ENCODE measurements around the gene SV2C.

SV2C gene

GRCh38 chr5:76194340-76194739, 111.2 kb downstream of the SV2C start:
- Mint-ChIP-seq H3K27ac (no peak overlapping the region), H3K36me3 (no peaks in the 10 kb centered on the region), H3K4me1 (ENCODE audit: low read depth) (peaks cover 3% of the 10 kb centered on the region), H3K27me3 (peaks cover 2% of the 10 kb centered on the region), H3K4me3 (no peak overlapping the region), H3K9me3 (ENCODE audit: low read depth) (peaks cover 3% of the 10 kb centered on the region)

- peaks cover 5% of the 10 kb centered on the region for H3K4me1 Mint-ChIP-seq (ENCODE audit: low read depth)
- no peaks in the 10 kb centered on the region for H3K9me3 Mint-ChIP-seq (ENCODE audit: low read depth)
- H3K4me3 Mint-ChIP-seq: no peak overlapping the region
- H3K27me3 Mint-ChIP-seq: peaks cover 2% of the 10 kb centered on the region
- no peak overlapping the region for H3K27ac Mint-ChIP-seq
- H3K36me3 Mint-ChIP-seq: no peaks in the 10 kb centered on the region
These were observed 113.3 kb downstream of the SV2C start for GRCh38 chr5:76196457-76196856.

DNA sequence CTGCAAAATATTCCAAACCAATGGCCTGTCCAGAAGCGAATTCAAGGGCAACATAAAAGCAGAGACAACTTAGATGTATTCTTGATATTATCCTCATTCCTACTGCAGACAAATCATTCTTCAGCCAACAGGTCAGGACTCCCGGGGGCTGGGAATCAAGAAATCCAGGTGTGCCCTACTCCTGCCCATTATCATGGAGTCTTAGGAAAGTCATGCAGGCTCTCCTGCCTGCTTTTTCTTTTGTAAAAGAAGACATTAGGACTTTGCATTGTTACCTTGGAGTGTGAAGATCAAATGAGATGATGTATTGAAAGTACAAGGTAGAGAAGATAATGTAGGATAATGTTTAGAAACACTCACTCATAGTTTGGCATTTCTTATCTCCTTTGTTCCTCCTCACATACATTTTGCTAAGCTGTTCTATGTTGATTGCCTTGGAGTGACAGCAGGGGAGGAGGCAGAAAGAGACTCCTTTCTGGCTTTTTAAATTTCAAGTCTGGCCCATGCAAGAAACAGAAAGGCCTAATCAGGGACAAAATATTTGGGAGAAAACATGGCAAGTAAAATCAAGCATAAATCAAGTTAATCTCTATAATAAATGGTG, 113.8 kb downstream of the SV2C start:
- Mint-ChIP-seq H3K27ac (no peak overlapping the region), H3K4me1 (ENCODE audit: low read depth) (peaks cover 5% of the 10 kb centered on the region)

DNA sequence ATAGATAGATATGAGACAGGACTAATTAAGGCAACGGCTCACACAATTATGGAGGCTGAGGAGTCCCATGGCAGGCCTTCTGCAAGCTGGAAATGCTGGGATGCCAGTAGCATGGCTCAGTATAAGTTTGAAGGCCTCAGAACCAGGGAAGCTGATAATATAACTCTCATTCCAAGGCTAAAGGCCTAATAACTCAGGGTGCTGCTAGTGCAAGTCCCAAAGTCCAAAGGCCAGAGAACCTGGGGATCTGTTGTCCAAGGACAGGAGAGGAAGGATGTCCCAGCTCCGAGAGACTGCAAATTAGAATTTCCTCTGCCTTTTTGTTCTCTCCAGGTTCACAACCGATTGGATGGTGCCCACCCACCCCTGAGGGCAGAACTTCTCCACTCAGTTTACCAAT, 114.5 kb downstream of the SV2C start:
- no peak overlapping the region for H3K4me3 Mint-ChIP-seq
- H3K27ac Mint-ChIP-seq: no peak overlapping the region
- H3K27me3 Mint-ChIP-seq: peaks cover 2% of the 10 kb centered on the region
- peaks cover 5% of the 10 kb centered on the region for H3K4me1 Mint-ChIP-seq (ENCODE audit: low read depth)
- no peaks in the 10 kb centered on the region for H3K9me3 Mint-ChIP-seq (ENCODE audit: low read depth)
- H3K36me3 Mint-ChIP-seq: no peaks in the 10 kb centered on the region

More for the DNA sequence above, 113.8 kb downstream of the SV2C start:
- Mint-ChIP-seq H3K27me3 (peaks cover 2% of the 10 kb centered on the region), H3K9me3 (ENCODE audit: low read depth) (no peaks in the 10 kb centered on the region), H3K4me3 (no peak overlapping the region), H3K36me3 (no peaks in the 10 kb centered on the region)

GRCh38 chr5:76199336-76200318, 116.4 kb downstream of the SV2C start:
- peaks cover 2% of the 10 kb centered on the region for H3K27me3 Mint-ChIP-seq
- H3K4me1 Mint-ChIP-seq (ENCODE audit: low read depth): peaks cover 5% of the 10 kb centered on the region
- H3K9me3 Mint-ChIP-seq (ENCODE audit: low read depth): no peaks in the 10 kb centered on the region
- H3K4me3 Mint-ChIP-seq: no peak overlapping the region
- H3K36me3 Mint-ChIP-seq: no peaks in the 10 kb centered on the region
- no peak overlapping the region for H3K27ac Mint-ChIP-seq

DNA sequence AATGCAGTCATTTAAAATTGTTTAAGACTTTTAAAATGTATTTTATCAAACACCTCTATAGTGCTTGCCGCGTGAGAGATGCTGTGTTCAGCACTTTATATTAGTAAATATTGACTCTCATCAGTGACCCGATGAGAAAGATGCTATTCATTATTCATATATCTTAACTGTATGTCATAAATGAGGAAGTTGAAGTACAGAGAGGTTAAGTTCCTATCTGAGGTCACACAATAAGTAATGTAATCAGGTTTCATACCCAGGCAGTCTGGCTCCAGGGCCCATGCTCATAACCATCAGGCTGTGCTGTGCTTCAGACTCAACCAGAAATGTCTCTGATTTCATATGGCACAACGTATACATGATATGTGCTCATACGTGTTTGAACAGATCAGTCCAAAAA, 119.0 kb downstream of the SV2C start:
- Mint-ChIP-seq H3K36me3 (no peaks in the 10 kb centered on the region), H3K27ac (no peak overlapping the region), H3K27me3 (no peaks in the 10 kb centered on the region), H3K4me1 (ENCODE audit: low read depth) (peaks cover 5% of the 10 kb centered on the region), H3K4me3 (no peak overlapping the region), H3K9me3 (ENCODE audit: low read depth) (no peaks in the 10 kb centered on the region)

GRCh38 chr5:76204191-76204590, 121.0 kb downstream of the SV2C start:
- Mint-ChIP-seq H3K4me3 (no peak overlapping the region), H3K9me3 (ENCODE audit: low read depth) (no peaks in the 10 kb centered on the region), H3K27me3 (no peaks in the 10 kb centered on the region), H3K27ac (no peak overlapping the region), H3K4me1 (ENCODE audit: low read depth) (peaks cover 3% of the 10 kb centered on the region), H3K36me3 (no peaks in the 10 kb centered on the region)

DNA sequence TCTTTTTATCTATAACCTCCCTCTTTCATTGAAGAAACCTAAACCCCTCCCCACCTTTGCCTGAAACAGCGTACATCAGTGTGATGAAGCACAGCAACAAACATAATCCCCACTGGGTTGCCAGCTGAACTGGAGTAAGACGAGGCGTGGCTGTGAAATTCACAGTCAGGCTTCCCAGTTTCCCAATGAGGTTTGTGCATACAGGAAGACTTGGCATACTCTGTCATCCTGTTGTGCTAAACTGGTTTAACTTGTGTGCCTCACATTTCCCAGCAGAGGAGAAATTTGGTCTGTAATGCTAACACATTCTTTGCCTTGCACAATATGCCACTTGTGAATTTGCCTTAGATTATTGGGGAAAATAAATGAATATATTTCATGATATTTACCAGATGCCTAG, 121.5 kb downstream of the SV2C start:
- no peaks in the 10 kb centered on the region for H3K27me3 Mint-ChIP-seq
- H3K4me1 Mint-ChIP-seq (ENCODE audit: low read depth): no peaks in the 10 kb centered on the region
- H3K36me3 Mint-ChIP-seq: no peaks in the 10 kb centered on the region
- H3K27ac Mint-ChIP-seq: no peak overlapping the region
- no peak overlapping the region for H3K4me3 Mint-ChIP-seq
- H3K9me3 Mint-ChIP-seq (ENCODE audit: low read depth): no peaks in the 10 kb centered on the region

- no peaks in the 10 kb centered on the region for H3K4me1 Mint-ChIP-seq (ENCODE audit: low read depth)
- H3K4me3 Mint-ChIP-seq: no peak overlapping the region
- no peaks in the 10 kb centered on the region for H3K9me3 Mint-ChIP-seq (ENCODE audit: low read depth)
These were observed 123.9 kb downstream of the SV2C start for GRCh38 chr5:76207120-76207519.

DNA sequence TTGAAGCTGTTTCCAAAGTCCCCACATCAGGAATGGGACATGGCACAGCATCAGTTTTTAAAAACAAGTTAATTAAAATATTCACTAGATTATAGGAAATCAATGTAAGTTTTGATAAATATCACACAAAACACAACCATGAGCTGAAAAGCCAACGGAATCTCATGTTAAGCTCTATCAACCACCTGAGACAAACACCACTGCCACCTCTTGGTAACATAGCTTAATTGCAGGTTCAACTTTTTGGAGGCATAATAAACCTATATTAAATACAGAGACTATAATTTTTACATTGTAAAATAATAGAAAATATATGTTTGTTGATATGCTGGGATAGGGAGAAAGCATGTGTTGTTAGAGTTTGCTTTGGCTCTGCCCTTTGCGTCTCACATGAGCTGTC, 126.1 kb downstream of the SV2C start:
- H3K4me1 Mint-ChIP-seq (ENCODE audit: low read depth): no peaks in the 10 kb centered on the region
- H3K27ac Mint-ChIP-seq: no peak overlapping the region
- H3K27me3 Mint-ChIP-seq: peaks cover 3% of the 10 kb centered on the region
- H3K4me3 Mint-ChIP-seq: no peak overlapping the region
- no peaks in the 10 kb centered on the region for H3K9me3 Mint-ChIP-seq (ENCODE audit: low read depth)
- H3K36me3 Mint-ChIP-seq: no peaks in the 10 kb centered on the region

More at GRCh38 chr5:76207120-76207519, 123.9 kb downstream of the SV2C start:
- Mint-ChIP-seq H3K27ac (no peak overlapping the region), H3K36me3 (no peaks in the 10 kb centered on the region), H3K27me3 (peaks cover 2% of the 10 kb centered on the region)

DNA sequence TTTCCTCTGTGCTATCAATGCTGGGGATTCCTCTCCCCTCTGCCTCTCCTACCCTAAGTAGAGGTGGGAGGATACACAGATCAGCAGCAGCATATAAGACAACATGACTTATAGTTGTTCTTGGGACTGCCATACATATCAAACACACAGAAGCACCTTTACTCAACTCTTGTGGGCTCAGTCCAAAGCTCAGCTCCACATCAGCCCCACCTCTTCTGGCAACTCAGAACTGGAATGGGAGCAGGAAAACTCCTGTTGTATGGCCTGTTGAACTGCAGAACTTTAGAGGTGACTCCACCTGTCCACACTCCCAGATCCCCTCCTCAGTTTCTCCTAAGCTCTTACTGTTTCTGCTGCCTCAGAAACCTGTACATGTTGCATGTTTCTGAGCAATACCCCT, 127.8 kb downstream of the SV2C start:
- no peak overlapping the region for H3K27ac Mint-ChIP-seq
- H3K27me3 Mint-ChIP-seq: peaks cover 3% of the 10 kb centered on the region
- H3K4me1 Mint-ChIP-seq (ENCODE audit: low read depth): no peaks in the 10 kb centered on the region
- H3K36me3 Mint-ChIP-seq: no peaks in the 10 kb centered on the region
- H3K9me3 Mint-ChIP-seq (ENCODE audit: low read depth): no peaks in the 10 kb centered on the region
- H3K4me3 Mint-ChIP-seq: no peak overlapping the region

- Mint-ChIP-seq H3K27me3 (peaks cover 3% of the 10 kb centered on the region), H3K4me1 (ENCODE audit: low read depth) (no peaks in the 10 kb centered on the region), H3K36me3 (peaks cover 3% of the 10 kb centered on the region), H3K27ac (no peak overlapping the region), H3K4me3 (no peak overlapping the region), H3K9me3 (ENCODE audit: low read depth) (peaks cover 4% of the 10 kb centered on the region)
These were observed 130.7 kb downstream of the SV2C start for GRCh38 chr5:76213858-76214257.

- peaks cover 1% of the 10 kb centered on the region for H3K27me3 Mint-ChIP-seq
- H3K27ac Mint-ChIP-seq: no peak overlapping the region
- H3K4me1 Mint-ChIP-seq (ENCODE audit: low read depth): no peaks in the 10 kb centered on the region
- H3K4me3 Mint-ChIP-seq: no peak overlapping the region
- peaks cover 4% of the 10 kb centered on the region for H3K9me3 Mint-ChIP-seq (ENCODE audit: low read depth)
- peaks cover 3% of the 10 kb centered on the region for H3K36me3 Mint-ChIP-seq
These were observed 133.6 kb downstream of the SV2C start for GRCh38 chr5:76216748-76217147.

DNA sequence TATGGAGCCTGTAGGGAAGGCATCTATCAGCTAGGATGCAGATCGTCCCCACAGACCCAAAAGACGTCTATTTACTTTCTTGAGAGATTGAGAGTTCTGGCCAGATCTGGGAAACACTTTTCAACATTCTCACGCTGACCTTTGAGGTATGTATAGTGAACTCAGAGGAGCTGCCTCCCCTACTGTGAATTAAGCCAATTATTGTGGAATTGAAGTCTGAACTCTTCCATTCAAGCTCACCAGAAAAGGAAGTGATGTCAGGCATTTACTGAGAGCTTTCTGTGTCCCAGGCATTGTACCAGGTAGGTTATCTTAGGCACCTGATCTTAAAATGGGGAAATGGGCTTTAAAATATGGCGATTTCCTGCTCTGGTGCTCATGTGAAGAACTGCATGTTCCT, 136.5 kb downstream of the SV2C start:
- H3K4me3 Mint-ChIP-seq: no peak overlapping the region
- peaks cover 4% of the 10 kb centered on the region for H3K9me3 Mint-ChIP-seq (ENCODE audit: low read depth)
- H3K27me3 Mint-ChIP-seq: no peaks in the 10 kb centered on the region
- H3K27ac Mint-ChIP-seq: no peak overlapping the region
- H3K4me1 Mint-ChIP-seq (ENCODE audit: low read depth): no peaks in the 10 kb centered on the region
- peaks cover 3% of the 10 kb centered on the region for H3K36me3 Mint-ChIP-seq

DNA sequence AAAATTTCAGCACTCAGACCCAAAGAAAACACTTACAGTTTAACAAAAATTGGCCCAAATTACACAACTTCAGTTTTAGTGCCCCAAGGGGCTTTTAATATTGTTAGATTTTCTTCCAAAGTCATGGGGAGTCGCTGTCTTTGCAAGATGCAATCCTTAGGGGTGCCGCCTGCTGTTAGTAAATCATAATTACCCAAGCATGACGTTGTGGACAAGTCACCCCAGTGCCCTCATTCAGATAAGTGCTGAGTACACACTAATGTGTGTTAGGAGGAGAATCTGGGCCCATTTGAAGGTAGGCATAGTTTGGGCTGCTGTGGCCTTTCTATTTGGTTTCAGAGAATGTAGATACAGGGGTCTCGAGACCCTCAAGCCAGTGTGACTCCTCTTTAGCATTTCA, 138.1 kb downstream of the SV2C start:
- Mint-ChIP-seq H3K4me1 (ENCODE audit: low read depth) (no peaks in the 10 kb centered on the region), H3K36me3 (peaks cover 3% of the 10 kb centered on the region), H3K4me3 (no peak overlapping the region), H3K27me3 (no peaks in the 10 kb centered on the region), H3K27ac (no peak overlapping the region), H3K9me3 (ENCODE audit: low read depth) (peaks cover 4% of the 10 kb centered on the region)

All from activated naive CD8-positive, alpha-beta T cell (primary cell).